GM23338 (cell line): Measurements from ENCODE around the gene GLMN. TPM values are rescaled to one million over a fixed set of nuclear protein-coding genes. Genes with fewer than 3 reads are reported as not detected.

Experiments used
- ATAC-seq: fragments of 200-7000 bp; cut with Tn5 transposase; 3 replicates; pipeline ENCODE4 v1.9.1; 2020
- DNase-seq: peaks from one replicate; pipeline ENCODE4 v3.0.0-alpha.2; 2015; ENCODE audit warnings: low spot score
- H2AFZ ChIP-seq: fragments of 200-600 bp; sonication (generic); 2 replicates; pipeline ENCODE4 v1.8.0; 2016; ENCODE audit warnings: antibody characterized with exemption, mild to moderate bottlenecking, moderate library complexity
- H3F3A ChIP-seq: fragments of 200-600 bp; sonication (generic); replicated peaks from 2 replicates; pipeline ENCODE4 v1.8.0; 2017; ENCODE audit warnings: antibody characterized with exemption, mixed run types, low read depth
- H3K27ac ChIP-seq: fragments of 200-600 bp; sonication (generic); 2 replicates; pipeline ENCODE4 v1.6.1; 2016; ENCODE audit warnings: low read depth
- H3K27me3 ChIP-seq: fragments of 200-600 bp; sonication (generic); 2 replicates; pipeline ENCODE4 v1.8.0; 2016; ENCODE audit warnings: mild to moderate bottlenecking, mixed run types, moderate library complexity; ENCODE audit not compliant: insufficient read depth
- H3K36me3 ChIP-seq: fragments of 200-600 bp; sonication (generic); 2 replicates; pipeline ENCODE4 v1.8.0; 2016; ENCODE audit warnings: mild to moderate bottlenecking; ENCODE audit not compliant: insufficient read depth
- H3K4me1 ChIP-seq: fragments of 200-600 bp; sonication (generic); 2 replicates; pipeline ENCODE4 v1.8.0; 2016; ENCODE audit warnings: mild to moderate bottlenecking, moderate library complexity; ENCODE audit not compliant: insufficient read depth
- H3K4me2 ChIP-seq: fragments of 200-600 bp; sonication (generic); 2 replicates; pipeline ENCODE4 v1.7.1; 2017; ENCODE audit warnings: mixed run types
- H3K4me3 ChIP-seq: fragments of 200-600 bp; sonication (generic); 2 replicates; pipeline ENCODE4 v1.6.1; 2016; ENCODE audit warnings: mixed run types
- H3K79me2 ChIP-seq: fragments of 200-600 bp; sonication (generic); replicated peaks from 2 replicates; pipeline ENCODE4 v1.8.0; 2017; ENCODE audit warnings: mild to moderate bottlenecking; ENCODE audit not compliant: insufficient read depth
- H3K9me2 ChIP-seq: fragments of 200-600 bp; sonication (generic); 2 replicates; pipeline ENCODE4 v1.8.0; 2017; ENCODE audit not compliant: insufficient read depth
- H4K20me1 ChIP-seq: fragments of 200-600 bp; sonication (generic); replicated peaks from 2 replicates; pipeline ENCODE4 v1.8.0; 2017; ENCODE audit warnings: mild to moderate bottlenecking; ENCODE audit not compliant: insufficient read depth
- H3K27ac Mint-ChIP-seq: 2 replicates; pipeline ENCODE4 v1.8.0; 2020; ENCODE audit warnings: inconsistent platforms, mild to moderate bottlenecking, moderate library complexity, mixed read lengths
- H3K27me3 Mint-ChIP-seq: 3 replicates; pipeline ENCODE4 v1.8.0; 2022; ENCODE audit warnings: low read depth, mild to moderate bottlenecking, moderate library complexity, mixed read lengths, inconsistent platforms; ENCODE audit not compliant: insufficient read depth, poor library complexity
- H3K36me3 Mint-ChIP-seq: 3 replicates; pipeline ENCODE4 v1.8.0; 2021; ENCODE audit warnings: low read depth, mild to moderate bottlenecking, inconsistent platforms, moderate library complexity, mixed read lengths
- H3K4me1 Mint-ChIP-seq: 3 replicates; pipeline ENCODE4 v1.8.0; 2020; ENCODE audit warnings: mild to moderate bottlenecking, inconsistent platforms, mixed read lengths
- H3K4me3 Mint-ChIP-seq: 3 replicates; pipeline ENCODE4 v1.8.0; 2021; ENCODE audit warnings: moderate library complexity, mild to moderate bottlenecking, inconsistent platforms, mixed read lengths
- H3K9me3 Mint-ChIP-seq: 3 replicates; pipeline ENCODE4 v1.8.0; 2020; ENCODE audit warnings: moderate library complexity, mild to moderate bottlenecking, inconsistent platforms, mixed read lengths
- CREB1 ChIP-seq: fragments of 250-450 bp; sonication (Bioruptor Pico); IDR thresholded peaks from 2 replicates; pipeline ENCODE4 v1.5.0; 2020; ENCODE audit warnings: low read depth, mild to moderate bottlenecking, moderate library complexity
- CTCF ChIP-seq, 2 experiments: fragments of 200-600 bp in 1 of 2; sonication (generic) in 1 of 2; conservative IDR thresholded peaks; 2 replicates each; pipeline versions ENCODE4 v1.5.1 to v1.6.1; 2016 to 2017; ENCODE audit warnings: antibody characterized with exemption in 2 of 2, low read depth in 2 of 2, mild to moderate bottlenecking in 2 of 2, moderate library complexity in 1 of 2
- EZH2phosphoT487 ChIP-seq: fragments of 200-600 bp; sonication (generic); IDR thresholded peaks from one replicate; pipeline ENCODE4 v1.8.1; 2018; ENCODE audit warnings: antibody characterized with exemption; ENCODE audit not compliant: unreplicated experiment
- JUNB ChIP-seq: IDR thresholded peaks from one replicate; pipeline ENCODE4 v1.6.1; 2016; ENCODE audit warnings: antibody characterized with exemption; ENCODE audit not compliant: unreplicated experiment
- NANOG ChIP-seq: IDR thresholded peaks from 2 replicates; pipeline ENCODE4 v1.6.1; 2016; ENCODE audit warnings: antibody characterized with exemption, borderline replicate concordance
- STAT1 ChIP-seq: IDR thresholded peaks from one replicate; pipeline ENCODE4 v1.6.1; 2016; ENCODE audit warnings: antibody characterized with exemption; ENCODE audit not compliant: unreplicated experiment
- ZNF114 ChIP-seq: fragments of 250-450 bp; sonication (Bioruptor Pico); IDR thresholded peaks from 2 replicates; pipeline ENCODE4 v1.5.0; 2020; ENCODE audit warnings: mild to moderate bottlenecking, moderate library complexity
- ZNF331 ChIP-seq: fragments of 250-450 bp; sonication (Bioruptor Pico); IDR thresholded peaks from 2 replicates; pipeline ENCODE4 v1.5.0; 2020; ENCODE audit warnings: low read depth, mild to moderate bottlenecking, moderate library complexity
- ZNF462 ChIP-seq: fragments of 250-450 bp; sonication (Bioruptor Pico); IDR thresholded peaks from 2 replicates; pipeline ENCODE4 v1.5.0; 2020; ENCODE audit warnings: mild to moderate bottlenecking, moderate library complexity
- polyA plus RNA-seq: library from polyadenylated mRNA; unstranded; fragments of >200 nt; fragmentation: Nextera tagmentation; extraction: Ambion mirVana; gene quantifications from 2 replicates; pipeline ENCODE4 v1.2.1, GENCODE V29; 2016
- total RNA-seq: library from RNA; depleted of rRNA; stranded (reverse); fragments of >200 nt; shearing (Covaris generic); gene quantifications from 2 replicates; pipeline ENCODE4 v1.2.3, GENCODE V29; 2014

The GLMN gene
- total and polyA plus RNA-seq, 2 experiments from 2014 or later, result 36.8 to 49.9 TPM

- peaks cover 5% of the 10 kb centered on the region; the same call in 1 of the 3 replicates for H3K36me3 Mint-ChIP-seq
- H3F3A ChIP-seq, result no peaks in the 10 kb centered on the region
- no peak overlapping the region for H3K27ac ChIP-seq
- no peak overlapping the region for H3K4me2 ChIP-seq
- no peaks in the 10 kb centered on the region; the same call in 2 of the 3 replicates for H3K9me3 Mint-ChIP-seq
- H3K4me3 Mint-ChIP-seq, result no peak overlapping the region
- no peaks in the 10 kb centered on the region for H3K4me1 Mint-ChIP-seq
- peaks cover 2% of the 10 kb centered on the region for H3K27me3 Mint-ChIP-seq
- ATAC-seq (no peak), DNase-seq (no peak)
- H4K20me1 ChIP-seq, result no peaks in the 10 kb centered on the region
- no peaks in the 10 kb centered on the region for H3K27me3 ChIP-seq
- H3K4me1 ChIP-seq, result no peaks in the 10 kb centered on the region
- H3K9me2 ChIP-seq, result no peaks in the 10 kb centered on the region
- no peak overlapping the region for H2AFZ ChIP-seq
- no peak overlapping the region for H3K27ac Mint-ChIP-seq
- H3K4me3 ChIP-seq, result no peak overlapping the region
- TF ChIP-seq ZNF462 (CRISPR knock-in tag), result no peak
- no peak for TF ChIP-seq JUNB
- TF ChIP-seq EZH2phosphoT487, result no peak
- TF ChIP-seq CREB1 (CRISPR knock-in tag), result no peak
- no peak for TF ChIP-seq ZNF114 (CRISPR knock-in tag)
- no peak for TF ChIP-seq CTCF (conservative IDR thresholded peaks at IDR 0.05; ENCODE audit: low read depth in 2 of 2)
- TF ChIP-seq NANOG, result no peak
- TF ChIP-seq STAT1, result no peak
- TF ChIP-seq ZNF331 (CRISPR knock-in tag), result no peak
- H3K36me3 ChIP-seq, result no peaks in the 10 kb centered on the region
- H3K79me2 ChIP-seq, result no peaks in the 10 kb centered on the region
Measured at GRCh38 chr1:92314024-92314423, 15.2 kb upstream of the GLMN start.
